Activated CD4-positive, alpha-beta T cell treated with anti-CD3 and anti-CD28 coated beads, Interleukin-2, amount 10 ng/mL, durations not matched to agents 7 days and 5 days (primary cell): ENCODE measurements around the gene GRIA3. TPM values are rescaled to one million over a fixed set of nuclear protein-coding genes. Genes with fewer than 3 reads are reported as not detected.

Experiments
- CTCF ChIA-PET: fragments of 350-600 bp; sonication (Branson Sonifier 250); formaldehyde crosslinking; loops from one replicate; lab custom pipeline; 2021; ENCODE audit warnings: antibody characterized with exemption; lab: Charles Lee
- POLR2A ChIA-PET: fragments of 350-600 bp; sonication (Branson Sonifier 250); formaldehyde crosslinking; loops from one replicate; lab custom pipeline; 2021; ENCODE audit warnings: antibody characterized with exemption; lab: Charles Lee
- DNase-seq: peaks from one replicate; pipeline ENCODE4 v3.0.0-alpha.2; 2020
- H3K27ac Mint-ChIP-seq: one replicate; pipeline ENCODE4 v1.8.0; 2021; ENCODE audit warnings: mild to moderate bottlenecking, moderate library complexity, mixed read lengths
- H3K27me3 Mint-ChIP-seq: one replicate; pipeline ENCODE4 v1.8.0; 2021; ENCODE audit warnings: mixed read lengths
- H3K36me3 Mint-ChIP-seq: one replicate; pipeline ENCODE4 v1.8.0; 2021; ENCODE audit warnings: low read depth, mixed read lengths
- H3K4me1 Mint-ChIP-seq: one replicate; pipeline ENCODE4 v1.8.0; 2021; ENCODE audit warnings: mixed read lengths
- H3K4me3 Mint-ChIP-seq: one replicate; pipeline ENCODE4 v1.8.0; 2021; ENCODE audit warnings: mild to moderate bottlenecking, moderate library complexity, mixed read lengths
- H3K9me3 Mint-ChIP-seq: one replicate; pipeline ENCODE4 v1.8.0; 2021; ENCODE audit warnings: mixed read lengths
- total RNA-seq, 2 experiments: library from RNA; stranded (reverse); gene quantifications; one replicate each; pipeline ENCODE4 v1.2.3, GENCODE V29; 2021

The GRIA3 gene
- total RNA-seq, 2 experiments from 2014 or later = not detected

- DNase-seq = no peak
- CTCF ChIA-PET = no interaction called here
- Mint-ChIP-seq H3K4me3 (no peak overlapping the region), H3K4me1 (no peaks in the 10 kb centered on the region), H3K9me3 (no peaks in the 10 kb centered on the region), H3K36me3 (no peaks in the 10 kb centered on the region), H3K27me3 (peaks cover 4% of the 10 kb centered on the region), H3K27ac (no peak overlapping the region)
- POLR2A ChIA-PET = no interaction called here
Observed at GRCh38 chrX:123173833-123174232, 10.2 kb upstream of the GRIA3 start.

GRCh38 chrX:123175366-123176122, 8.5 kb upstream of the GRIA3 start:
- Mint-ChIP-seq H3K4me1 (no peaks in the 10 kb centered on the region), H3K27ac (no peak overlapping the region), H3K27me3 (no peaks in the 10 kb centered on the region), H3K9me3 (no peaks in the 10 kb centered on the region), H3K36me3 (no peaks in the 10 kb centered on the region), H3K4me3 (no peak overlapping the region)
- no peak for DNase-seq
- ChIA-PET POLR2A (interaction anchor here (0.6 kb wide), 1 partner anchor 117 kb away, joined by 4 read pairs; no protein-coding TSS in a partner anchor), CTCF (no interaction called here)

- CTCF ChIA-PET = no interaction called here
- no peak for DNase-seq
- H3K4me1 Mint-ChIP-seq = no peaks in the 10 kb centered on the region
- H3K27me3 Mint-ChIP-seq = peaks cover 27% of the 10 kb centered on the region
- POLR2A ChIA-PET = no interaction called here
- no peak overlapping the region for H3K27ac Mint-ChIP-seq
- H3K4me3 Mint-ChIP-seq = no peak overlapping the region
- no peaks in the 10 kb centered on the region for H3K9me3 Mint-ChIP-seq
- no peaks in the 10 kb centered on the region for H3K36me3 Mint-ChIP-seq
Observed at GRCh38 chrX:123181233-123181914, 2.7 kb upstream of the GRIA3 start.

GRCh38 chrX:123184866-123185276, 793 bp downstream of the GRIA3 start:
- Mint-ChIP-seq H3K27me3 (peaks cover 36% of the 10 kb centered on the region), H3K36me3 (no peaks in the 10 kb centered on the region), H3K4me3 (no peak overlapping the region), H3K4me1 (no peaks in the 10 kb centered on the region), H3K9me3 (no peaks in the 10 kb centered on the region), H3K27ac (no peak overlapping the region)
- no peak for DNase-seq
- CTCF ChIA-PET = no interaction called here
- POLR2A ChIA-PET = no interaction called here

GRCh38 chrX:123185721-123186120, 1.6 kb downstream of the GRIA3 start:
- H3K9me3 Mint-ChIP-seq = no peaks in the 10 kb centered on the region
- POLR2A ChIA-PET = no interaction called here
- H3K4me1 Mint-ChIP-seq = no peaks in the 10 kb centered on the region
- no peaks in the 10 kb centered on the region for H3K36me3 Mint-ChIP-seq
- CTCF ChIA-PET = no interaction called here
- H3K27ac Mint-ChIP-seq = no peak overlapping the region
- H3K4me3 Mint-ChIP-seq = no peak overlapping the region
- no peak for DNase-seq
- H3K27me3 Mint-ChIP-seq = peaks cover 36% of the 10 kb centered on the region

- ChIA-PET POLR2A (no interaction called here), CTCF (no interaction called here)
- Mint-ChIP-seq H3K9me3 (no peaks in the 10 kb centered on the region), H3K4me3 (no peak overlapping the region), H3K4me1 (no peaks in the 10 kb centered on the region), H3K27me3 (peaks cover 36% of the 10 kb centered on the region), H3K27ac (no peak overlapping the region), H3K36me3 (no peaks in the 10 kb centered on the region)
- DNase-seq = no peak
Observed at GRCh38 chrX:123186801-123187200, 2.7 kb downstream of the GRIA3 start.

GRCh38 chrX:123188081-123188480, 4.0 kb downstream of the GRIA3 start:
- Mint-ChIP-seq H3K27me3 (peaks cover 31% of the 10 kb centered on the region), H3K4me1 (no peaks in the 10 kb centered on the region), H3K27ac (no peak overlapping the region), H3K9me3 (no peaks in the 10 kb centered on the region), H3K4me3 (no peak overlapping the region), H3K36me3 (no peaks in the 10 kb centered on the region)
- ChIA-PET POLR2A (no interaction called here), CTCF (no interaction called here)
- DNase-seq = no peak

- Mint-ChIP-seq H3K36me3 (no peaks in the 10 kb centered on the region), H3K4me1 (no peaks in the 10 kb centered on the region), H3K4me3 (no peak overlapping the region), H3K27me3 (peaks cover 20% of the 10 kb centered on the region), H3K9me3 (no peaks in the 10 kb centered on the region), H3K27ac (no peak overlapping the region)
- CTCF ChIA-PET = no interaction called here
- POLR2A ChIA-PET = no interaction called here
- no peak for DNase-seq
Observed at GRCh38 chrX:123189338-123189737, 5.3 kb downstream of the GRIA3 start.

- no peaks in the 10 kb centered on the region for H3K4me1 Mint-ChIP-seq
Observed at GRCh38 chrX:123190096-123190495, 6.0 kb downstream of the GRIA3 start.

GRCh38 chrX:123193101-123193500, 9.0 kb downstream of the GRIA3 start:
- no peaks in the 10 kb centered on the region for H3K9me3 Mint-ChIP-seq
- H3K4me3 Mint-ChIP-seq = no peak overlapping the region
- ChIA-PET CTCF (no interaction called here), POLR2A (no interaction called here)
- no peak overlapping the region for H3K27ac Mint-ChIP-seq
- no peaks in the 10 kb centered on the region for H3K36me3 Mint-ChIP-seq
- H3K27me3 Mint-ChIP-seq = no peaks in the 10 kb centered on the region
- no peak for DNase-seq
- no peaks in the 10 kb centered on the region for H3K4me1 Mint-ChIP-seq

More at GRCh38 chrX:123190096-123190495, 6.0 kb downstream of the GRIA3 start:
- Mint-ChIP-seq H3K36me3 (no peaks in the 10 kb centered on the region), H3K9me3 (no peaks in the 10 kb centered on the region), H3K27ac (no peak overlapping the region), H3K4me3 (no peak overlapping the region), H3K27me3 (peaks cover 19% of the 10 kb centered on the region)
- ChIA-PET CTCF (no interaction called here), POLR2A (no interaction called here)
- DNase-seq = no peak

- no peak for DNase-seq
- H3K4me3 Mint-ChIP-seq = no peak overlapping the region
- ChIA-PET POLR2A (no interaction called here), CTCF (no interaction called here)
- no peak overlapping the region for H3K27ac Mint-ChIP-seq
- H3K36me3 Mint-ChIP-seq = no peaks in the 10 kb centered on the region
- H3K27me3 Mint-ChIP-seq = no peaks in the 10 kb centered on the region
- H3K4me1 Mint-ChIP-seq = no peaks in the 10 kb centered on the region
- H3K9me3 Mint-ChIP-seq = no peaks in the 10 kb centered on the region
Observed at GRCh38 chrX:123199338-123199737, 15.3 kb downstream of the GRIA3 start.

GRCh38 chrX:123201720-123202119, 17.6 kb downstream of the GRIA3 start:
- CTCF ChIA-PET = no interaction called here
- no peaks in the 10 kb centered on the region for H3K27me3 Mint-ChIP-seq
- no peak for DNase-seq
- H3K4me3 Mint-ChIP-seq = no peak overlapping the region
- H3K9me3 Mint-ChIP-seq = no peaks in the 10 kb centered on the region
- no peak overlapping the region for H3K27ac Mint-ChIP-seq
- no peaks in the 10 kb centered on the region for H3K4me1 Mint-ChIP-seq
- no peaks in the 10 kb centered on the region for H3K36me3 Mint-ChIP-seq
- POLR2A ChIA-PET = no interaction called here

GRCh38 chrX:123202523-123202922, 18.4 kb downstream of the GRIA3 start:
- ChIA-PET CTCF (no interaction called here), POLR2A (no interaction called here)
- no peaks in the 10 kb centered on the region for H3K36me3 Mint-ChIP-seq
- no peaks in the 10 kb centered on the region for H3K4me1 Mint-ChIP-seq
- no peaks in the 10 kb centered on the region for H3K27me3 Mint-ChIP-seq
- H3K9me3 Mint-ChIP-seq = no peaks in the 10 kb centered on the region
- H3K4me3 Mint-ChIP-seq = no peak overlapping the region
- DNase-seq = no peak
- H3K27ac Mint-ChIP-seq = no peak overlapping the region
